ENCODE measurements around the gene CDH10. TPM values are rescaled to one million over a fixed set of nuclear protein-coding genes. Genes with fewer than 3 reads are reported as not detected.

The CDH10 gene
- total RNA-seq, 4 donors from 2014 or later, result 0.40 TPM; not detected in 3

DNA sequence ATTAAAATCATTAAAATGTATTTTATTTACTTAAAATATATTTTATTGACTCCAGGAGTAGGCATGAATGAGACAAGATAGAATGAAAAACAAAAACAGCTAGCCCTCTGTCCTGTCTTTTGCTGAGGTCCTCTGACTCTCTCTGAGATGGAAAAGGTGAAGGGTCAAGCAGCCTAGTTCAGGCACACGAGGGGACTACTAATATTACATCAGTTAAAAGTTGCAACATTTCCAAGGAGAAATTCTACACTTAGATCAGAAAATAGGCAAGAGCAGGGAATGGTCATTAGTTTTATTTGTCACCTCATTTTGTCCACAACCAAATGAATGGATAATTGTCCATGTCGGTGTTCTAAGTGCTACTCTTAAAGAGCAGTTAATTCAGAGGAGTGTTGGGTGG is 148.5 kb downstream of the CDH10 start:
- 29% methylated on average over 2 of the region's 2 CpGs for WGBS, 2 donors (ENCODE audit: low coverage in 1 of 2)
- Histone ChIP-seq H3K4me1 (no peaks in the 10 kb centered on the region), H3K4me3 (no peak overlapping the region), H3K36me3 (no peaks in the 10 kb centered on the region), H3K9me3 (no peaks in the 10 kb centered on the region), H3K27me3 (no peaks in the 10 kb centered on the region), H3K27ac (no peak overlapping the region)
- no peak for ATAC-seq
- TF ChIP-seq POLR2A (IDR thresholded peaks at IDR 0.05) (no peak), POLR2AphosphoS5 (IDR thresholded peaks at IDR 0.05) (no peak), EP300 (IDR thresholded peaks at IDR 0.05) (no peak)
- TF ChIP-seq, protein P1, sequence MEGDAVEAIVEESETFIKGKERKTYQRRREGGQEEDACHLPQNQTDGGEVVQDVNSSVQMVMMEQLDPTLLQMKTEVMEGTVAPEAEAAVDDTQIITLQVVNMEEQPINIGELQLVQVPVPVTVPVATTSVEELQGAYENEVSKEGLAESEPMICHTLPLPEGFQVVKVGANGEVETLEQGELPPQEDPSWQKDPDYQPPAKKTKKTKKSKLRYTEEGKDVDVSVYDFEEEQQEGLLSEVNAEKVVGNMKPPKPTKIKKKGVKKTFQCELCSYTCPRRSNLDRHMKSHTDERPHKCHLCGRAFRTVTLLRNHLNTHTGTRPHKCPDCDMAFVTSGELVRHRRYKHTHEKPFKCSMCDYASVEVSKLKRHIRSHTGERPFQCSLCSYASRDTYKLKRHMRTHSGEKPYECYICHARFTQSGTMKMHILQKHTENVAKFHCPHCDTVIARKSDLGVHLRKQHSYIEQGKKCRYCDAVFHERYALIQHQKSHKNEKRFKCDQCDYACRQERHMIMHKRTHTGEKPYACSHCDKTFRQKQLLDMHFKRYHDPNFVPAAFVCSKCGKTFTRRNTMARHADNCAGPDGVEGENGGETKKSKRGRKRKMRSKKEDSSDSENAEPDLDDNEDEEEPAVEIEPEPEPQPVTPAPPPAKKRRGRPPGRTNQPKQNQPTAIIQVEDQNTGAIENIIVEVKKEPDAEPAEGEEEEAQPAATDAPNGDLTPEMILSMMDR (IDR thresholded peaks at IDR 0.05), result no peak

DNA sequence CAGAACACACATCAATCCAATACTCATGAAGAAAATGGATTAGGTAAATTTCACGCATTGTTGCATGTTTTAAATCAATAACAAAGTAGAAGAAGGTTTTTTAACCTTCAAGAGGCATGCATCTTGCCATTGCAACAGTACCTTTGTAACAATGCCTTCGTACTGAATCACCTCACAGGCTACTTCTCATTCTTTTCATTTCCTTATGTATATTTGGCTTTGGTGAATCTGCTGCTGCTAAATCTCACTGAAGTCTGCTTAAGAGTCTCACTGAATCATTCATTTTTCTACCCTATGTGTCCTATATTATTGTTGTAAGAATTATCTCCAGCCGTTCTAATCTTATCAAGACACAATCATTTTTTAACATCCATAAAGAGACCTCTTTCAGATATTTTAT is 152.5 kb downstream of the CDH10 start:
- Histone ChIP-seq H3K36me3 (no peaks in the 10 kb centered on the region), H3K9me3 (no peaks in the 10 kb centered on the region), H3K4me3 (no peak overlapping the region), H3K27me3 (no peaks in the 10 kb centered on the region), H3K27ac (no peak overlapping the region), H3K4me1 (no peaks in the 10 kb centered on the region)
- no peak for ATAC-seq
- TF ChIP-seq, protein P1 (IDR thresholded peaks at IDR 0.05), result no peak
- TF ChIP-seq EP300 (IDR thresholded peaks at IDR 0.05) (no peak), POLR2A (IDR thresholded peaks at IDR 0.05) (no peak), POLR2AphosphoS5 (IDR thresholded peaks at IDR 0.05) (no peak)
- WGBS, 2 donors (ENCODE audit: low coverage in 1 of 2), result 78 to 82% methylated on average over 3 of the region's 3 CpGs

DNA sequence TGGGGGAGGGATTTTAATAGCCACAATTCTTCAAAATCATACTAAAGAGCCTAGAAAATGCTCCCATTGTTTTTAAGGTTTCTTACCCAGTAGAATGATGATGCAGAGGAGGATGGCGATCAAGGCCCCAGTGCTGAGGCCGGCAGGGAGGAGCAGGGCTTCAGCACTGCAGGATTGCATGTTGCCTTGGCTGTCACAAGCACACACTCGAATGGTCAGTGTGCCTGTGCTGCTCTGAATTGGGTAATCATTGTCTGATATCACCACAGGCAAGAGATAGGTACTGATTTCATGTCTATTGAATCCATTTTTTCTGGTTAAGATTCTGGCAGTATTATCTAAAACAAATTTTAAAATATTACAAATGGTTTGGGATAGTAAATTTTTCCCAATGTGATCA is 153.3 kb downstream of the CDH10 start:
- no peak for ATAC-seq
- TF ChIP-seq, protein P1 (IDR thresholded peaks at IDR 0.05), result no peak
- TF ChIP-seq POLR2AphosphoS5 (IDR thresholded peaks at IDR 0.05) (no peak), EP300 (IDR thresholded peaks at IDR 0.05) (no peak), POLR2A (IDR thresholded peaks at IDR 0.05) (no peak)
- Histone ChIP-seq H3K27me3 (no peaks in the 10 kb centered on the region), H3K27ac (no peak overlapping the region), H3K9me3 (no peaks in the 10 kb centered on the region), H3K4me1 (no peaks in the 10 kb centered on the region), H3K36me3 (no peaks in the 10 kb centered on the region), H3K4me3 (no peak overlapping the region)
- WGBS, 2 donors (ENCODE audit: low coverage in 1 of 2), result 68 to 74% methylated on average over 2 to 3 of the region's 3 CpGs

DNA sequence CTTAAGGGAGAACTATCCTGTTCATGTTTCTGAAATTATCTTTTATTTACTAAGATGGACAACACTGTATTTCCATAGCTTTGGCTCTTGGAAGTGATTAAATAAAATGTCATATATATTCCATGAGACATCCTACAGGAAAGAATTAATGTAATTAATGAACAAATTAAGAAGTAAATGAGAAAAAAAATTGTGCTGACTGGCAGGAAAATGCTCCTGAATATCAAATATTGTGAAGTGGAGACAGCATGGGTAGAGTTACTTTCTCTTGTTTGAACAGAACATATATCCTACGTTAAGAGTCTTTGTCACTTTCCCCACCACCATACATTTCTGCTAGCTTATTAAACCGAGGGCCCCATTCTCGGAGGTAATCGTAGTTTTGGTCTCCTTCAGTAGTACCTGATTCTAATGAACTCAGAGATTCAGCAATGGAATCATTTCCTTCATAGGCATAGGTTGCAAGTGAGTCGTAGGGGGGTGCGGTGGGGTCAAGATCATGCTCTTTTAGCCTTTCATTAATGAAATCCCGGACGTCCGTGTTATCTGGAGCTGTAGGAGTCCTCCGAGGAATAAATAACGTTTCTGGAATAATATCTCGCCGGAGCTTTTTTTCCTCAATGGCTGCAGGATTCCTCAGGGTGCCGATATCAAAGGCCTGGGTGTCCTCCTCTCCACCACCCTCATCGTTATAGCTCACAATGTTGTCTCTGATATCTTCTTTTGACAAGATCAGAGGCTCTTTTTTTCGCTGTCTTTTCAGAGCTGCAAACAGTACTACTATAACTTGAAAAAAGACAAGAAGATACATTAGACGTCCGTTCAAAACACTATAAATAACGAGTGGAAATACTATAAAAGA is 157.2 kb downstream of the CDH10 start:
- no peaks in the 10 kb centered on the region for H3K27me3 ChIP-seq
- H3K27ac ChIP-seq, result no peak overlapping the region
- H3K9me3 ChIP-seq, result no peaks in the 10 kb centered on the region
- ATAC-seq, result no peak
- 50 to 51% methylated on average over 8 to 19 of the region's 19 CpGs for WGBS, 2 donors (ENCODE audit: low coverage in 1 of 2)
- H3K4me1 ChIP-seq, result no peaks in the 10 kb centered on the region
- H3K36me3 ChIP-seq, result no peaks in the 10 kb centered on the region
- TF ChIP-seq, protein P1 (IDR thresholded peaks at IDR 0.05), result no peak
- no peak for TF ChIP-seq POLR2A (IDR thresholded peaks at IDR 0.05)
- TF ChIP-seq POLR2AphosphoS5 (IDR thresholded peaks at IDR 0.05), result no peak
- TF ChIP-seq EP300 (IDR thresholded peaks at IDR 0.05), result no peak
- H3K4me3 ChIP-seq, result no peak overlapping the region

DNA sequence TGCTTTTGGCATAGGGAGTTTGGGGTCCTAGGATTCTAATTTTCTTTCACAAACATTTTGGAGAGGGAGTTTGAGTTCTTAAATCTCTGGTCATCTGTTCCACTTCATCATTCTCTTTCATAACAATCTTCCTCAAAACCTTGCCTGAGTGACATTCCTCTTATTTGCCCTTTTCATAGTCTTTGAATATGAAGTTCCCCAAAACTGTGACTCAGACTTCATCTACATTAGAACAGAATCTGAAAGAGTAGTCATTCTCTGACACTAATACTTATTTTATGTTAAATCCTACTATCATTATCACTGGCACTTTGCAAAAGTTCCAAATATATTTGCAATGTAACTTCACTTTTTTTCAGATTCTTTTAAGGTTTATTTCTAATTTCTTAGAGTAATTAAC is 163.8 kb downstream of the CDH10 start:
- Histone ChIP-seq H3K4me3 (no peak overlapping the region), H3K4me1 (no peaks in the 10 kb centered on the region), H3K9me3 (no peaks in the 10 kb centered on the region), H3K27me3 (no peaks in the 10 kb centered on the region), H3K36me3 (no peaks in the 10 kb centered on the region), H3K27ac (no peak overlapping the region)
- TF ChIP-seq POLR2A (IDR thresholded peaks at IDR 0.05) (no peak), POLR2AphosphoS5 (IDR thresholded peaks at IDR 0.05) (no peak), EP300 (IDR thresholded peaks at IDR 0.05) (no peak)
- TF ChIP-seq, protein P1 (IDR thresholded peaks at IDR 0.05), result no peak
- no peak for ATAC-seq
